H1 (cell line): Measurements from ENCODE around the gene RYR3.

ENCODE experiments used
- POLR2AphosphoS5 ChIP-seq: IDR thresholded peaks from 2 replicates; pipeline ENCODE4 v1.6.1; 2011; ENCODE audit warnings: low read depth, low read length
- TF ChIP-seq, protein P1 (sequence below), 3 experiments: IDR thresholded peaks; 1 replicate in 2 of 3; 2 replicates in 1 of 3; pipeline versions ENCODE4 v1.5.1 to v1.6.1; 2011; ENCODE audit warnings: low read length in 3 of 3, mild to moderate bottlenecking in 3 of 3, inconsistent platforms in 2 of 3, low read depth in 1 of 3, moderate library complexity in 1 of 3; ENCODE audit not compliant: insufficient read depth in 1 of 3; ENCODE audit errors: control extremely low read depth in 1 of 3

DNA sequence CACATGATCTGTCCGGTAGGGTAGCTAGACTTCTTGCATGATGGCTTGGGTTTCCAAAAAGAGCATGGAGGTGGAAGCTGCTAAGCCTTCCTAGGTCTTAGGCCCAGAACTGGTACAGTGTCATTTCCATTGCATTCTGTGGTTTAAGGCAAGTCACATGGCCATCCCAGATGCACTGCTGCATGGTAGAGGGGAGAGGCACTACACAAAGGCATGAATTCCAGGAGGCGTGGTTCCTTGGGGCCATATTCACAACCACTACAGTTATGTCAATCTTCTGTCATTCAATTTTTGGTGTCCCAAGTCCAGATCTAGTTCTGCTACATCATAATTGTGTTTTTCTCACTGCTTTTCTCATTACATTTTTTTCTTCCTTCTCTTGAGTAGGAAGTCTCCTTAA, 535.4 kb downstream of the RYR3 start:
- no peak for TF ChIP-seq POLR2AphosphoS5
- TF ChIP-seq, protein P1, sequence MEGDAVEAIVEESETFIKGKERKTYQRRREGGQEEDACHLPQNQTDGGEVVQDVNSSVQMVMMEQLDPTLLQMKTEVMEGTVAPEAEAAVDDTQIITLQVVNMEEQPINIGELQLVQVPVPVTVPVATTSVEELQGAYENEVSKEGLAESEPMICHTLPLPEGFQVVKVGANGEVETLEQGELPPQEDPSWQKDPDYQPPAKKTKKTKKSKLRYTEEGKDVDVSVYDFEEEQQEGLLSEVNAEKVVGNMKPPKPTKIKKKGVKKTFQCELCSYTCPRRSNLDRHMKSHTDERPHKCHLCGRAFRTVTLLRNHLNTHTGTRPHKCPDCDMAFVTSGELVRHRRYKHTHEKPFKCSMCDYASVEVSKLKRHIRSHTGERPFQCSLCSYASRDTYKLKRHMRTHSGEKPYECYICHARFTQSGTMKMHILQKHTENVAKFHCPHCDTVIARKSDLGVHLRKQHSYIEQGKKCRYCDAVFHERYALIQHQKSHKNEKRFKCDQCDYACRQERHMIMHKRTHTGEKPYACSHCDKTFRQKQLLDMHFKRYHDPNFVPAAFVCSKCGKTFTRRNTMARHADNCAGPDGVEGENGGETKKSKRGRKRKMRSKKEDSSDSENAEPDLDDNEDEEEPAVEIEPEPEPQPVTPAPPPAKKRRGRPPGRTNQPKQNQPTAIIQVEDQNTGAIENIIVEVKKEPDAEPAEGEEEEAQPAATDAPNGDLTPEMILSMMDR (IDR thresholded peaks at IDR 0.05; ENCODE audit: control extremely low read depth in 1 of 3, insufficient read depth in 1 of 3, low read depth in 1 of 3, low read length in 3 of 3): no peak
